Measurements from ENCODE around the gene ACACA.

Gene ACACA

GRCh38 chr17:37312137-37312923 is 94.3 kb downstream of the ACACA start:
- H3K9me3 ChIP-seq (ENCODE audit: control insufficient read depth, insufficient read depth, low read depth, low read length), result no peaks in the 10 kb centered on the region
- no peak overlapping the region for H3K4me3 ChIP-seq (ENCODE audit: low read depth, low read length)
- POLR2A ChIA-PET, result no interaction called here
- H3K36me3 ChIP-seq (ENCODE audit: control insufficient read depth in 2 of 2, insufficient read depth in 1 of 2, low read length in 2 of 2), result peaks cover 0 to 17% of the 10 kb centered on the region in 2 experiments; a peak in 1 of 3 replicates
- H3K4me1 ChIP-seq (ENCODE audit: control insufficient read depth, insufficient read depth, low read length), result peaks cover 4% of the 10 kb centered on the region; the same call in 1 of the 2 replicates
- CTCF ChIA-PET, result no interaction called here
- TF ChIP-seq FEZF1 (tag by site-specific recombination; IDR thresholded peaks at IDR 0.05) (peak; percentile 87), PRDM10 (tag by site-specific recombination; IDR thresholded peaks at IDR 0.05) (peak; percentile 36; the same call in 1 of the 2 replicates), ZNF621 (tag by site-specific recombination; IDR thresholded peaks at IDR 0.05) (no peak), PRDM4 (tag by site-specific recombination; IDR thresholded peaks at IDR 0.05) (peak; percentile 49; the same call in 1 of the 2 replicates), OSR2 (tag by site-specific recombination; IDR thresholded peaks at IDR 0.05) (peak; percentile 75), PRDM1 (tag by site-specific recombination; IDR thresholded peaks at IDR 0.05) (peak; percentile 21; the same call in 1 of the 2 replicates), KLF16 (tag by site-specific recombination; IDR thresholded peaks at IDR 0.05) (0 out of 2 replicates have a peak, but pooled peaks have one; percentile 18), WT1 (tag by site-specific recombination; IDR thresholded peaks at IDR 0.05) (peak; percentile 76), ZNF664 (tag by site-specific recombination; IDR thresholded peaks at IDR 0.05) (peak; percentile 82), SP7 (tag by site-specific recombination; IDR thresholded peaks at IDR 0.05) (peak; percentile 98), ZNF112 (tag by site-specific recombination; IDR thresholded peaks at IDR 0.05) (no peak), ZBTB20 (tag by site-specific recombination; IDR thresholded peaks at IDR 0.05) (peak; percentile 84), ZNF121 (tag by site-specific recombination; IDR thresholded peaks at IDR 0.05) (peak; percentile 75), ZNF677 (tag by site-specific recombination; IDR thresholded peaks at IDR 0.05) (no peak), ZNF843 (tag by site-specific recombination; IDR thresholded peaks at IDR 0.05) (peak; percentile 82), ZNF580 (tag by site-specific recombination; IDR thresholded peaks at IDR 0.05) (peak; percentile 33; the same call in 1 of the 2 replicates), ZNF654 (tag by site-specific recombination; IDR thresholded peaks at IDR 0.05; ENCODE audit: low read depth) (no peak)
- TF ChIP-seq, protein P1, sequence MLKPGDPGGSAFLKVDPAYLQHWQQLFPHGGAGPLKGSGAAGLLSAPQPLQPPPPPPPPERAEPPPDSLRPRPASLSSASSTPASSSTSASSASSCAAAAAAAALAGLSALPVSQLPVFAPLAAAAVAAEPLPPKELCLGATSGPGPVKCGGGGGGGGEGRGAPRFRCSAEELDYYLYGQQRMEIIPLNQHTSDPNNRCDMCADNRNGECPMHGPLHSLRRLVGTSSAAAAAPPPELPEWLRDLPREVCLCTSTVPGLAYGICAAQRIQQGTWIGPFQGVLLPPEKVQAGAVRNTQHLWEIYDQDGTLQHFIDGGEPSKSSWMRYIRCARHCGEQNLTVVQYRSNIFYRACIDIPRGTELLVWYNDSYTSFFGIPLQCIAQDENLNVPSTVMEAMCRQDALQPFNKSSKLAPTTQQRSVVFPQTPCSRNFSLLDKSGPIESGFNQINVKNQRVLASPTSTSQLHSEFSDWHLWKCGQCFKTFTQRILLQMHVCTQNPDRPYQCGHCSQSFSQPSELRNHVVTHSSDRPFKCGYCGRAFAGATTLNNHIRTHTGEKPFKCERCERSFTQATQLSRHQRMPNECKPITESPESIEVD (tag by site-specific recombination; IDR thresholded peaks at IDR 0.05), result peak; percentile 98
- TF ChIP-seq, protein P2, sequence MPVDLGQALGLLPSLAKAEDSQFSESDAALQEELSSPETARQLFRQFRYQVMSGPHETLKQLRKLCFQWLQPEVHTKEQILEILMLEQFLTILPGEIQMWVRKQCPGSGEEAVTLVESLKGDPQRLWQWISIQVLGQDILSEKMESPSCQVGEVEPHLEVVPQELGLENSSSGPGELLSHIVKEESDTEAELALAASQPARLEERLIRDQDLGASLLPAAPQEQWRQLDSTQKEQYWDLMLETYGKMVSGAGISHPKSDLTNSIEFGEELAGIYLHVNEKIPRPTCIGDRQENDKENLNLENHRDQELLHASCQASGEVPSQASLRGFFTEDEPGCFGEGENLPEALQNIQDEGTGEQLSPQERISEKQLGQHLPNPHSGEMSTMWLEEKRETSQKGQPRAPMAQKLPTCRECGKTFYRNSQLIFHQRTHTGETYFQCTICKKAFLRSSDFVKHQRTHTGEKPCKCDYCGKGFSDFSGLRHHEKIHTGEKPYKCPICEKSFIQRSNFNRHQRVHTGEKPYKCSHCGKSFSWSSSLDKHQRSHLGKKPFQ (tag by site-specific recombination; IDR thresholded peaks at IDR 0.05), result peak; percentile 84
- TF ChIP-seq, protein P3, sequence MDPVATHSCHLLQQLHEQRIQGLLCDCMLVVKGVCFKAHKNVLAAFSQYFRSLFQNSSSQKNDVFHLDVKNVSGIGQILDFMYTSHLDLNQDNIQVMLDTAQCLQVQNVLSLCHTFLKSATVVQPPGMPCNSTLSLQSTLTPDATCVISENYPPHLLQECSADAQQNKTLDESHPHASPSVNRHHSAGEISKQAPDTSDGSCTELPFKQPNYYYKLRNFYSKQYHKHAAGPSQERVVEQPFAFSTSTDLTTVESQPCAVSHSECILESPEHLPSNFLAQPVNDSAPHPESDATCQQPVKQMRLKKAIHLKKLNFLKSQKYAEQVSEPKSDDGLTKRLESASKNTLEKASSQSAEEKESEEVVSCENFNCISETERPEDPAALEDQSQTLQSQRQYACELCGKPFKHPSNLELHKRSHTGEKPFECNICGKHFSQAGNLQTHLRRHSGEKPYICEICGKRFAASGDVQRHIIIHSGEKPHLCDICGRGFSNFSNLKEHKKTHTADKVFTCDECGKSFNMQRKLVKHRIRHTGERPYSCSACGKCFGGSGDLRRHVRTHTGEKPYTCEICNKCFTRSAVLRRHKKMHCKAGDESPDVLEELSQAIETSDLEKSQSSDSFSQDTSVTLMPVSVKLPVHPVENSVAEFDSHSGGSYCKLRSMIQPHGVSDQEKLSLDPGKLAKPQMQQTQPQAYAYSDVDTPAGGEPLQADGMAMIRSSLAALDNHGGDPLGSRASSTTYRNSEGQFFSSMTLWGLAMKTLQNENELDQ (tag by site-specific recombination; IDR thresholded peaks at IDR 0.05; ENCODE audit: low read depth), result no peak
- TF ChIP-seq, protein P4, sequence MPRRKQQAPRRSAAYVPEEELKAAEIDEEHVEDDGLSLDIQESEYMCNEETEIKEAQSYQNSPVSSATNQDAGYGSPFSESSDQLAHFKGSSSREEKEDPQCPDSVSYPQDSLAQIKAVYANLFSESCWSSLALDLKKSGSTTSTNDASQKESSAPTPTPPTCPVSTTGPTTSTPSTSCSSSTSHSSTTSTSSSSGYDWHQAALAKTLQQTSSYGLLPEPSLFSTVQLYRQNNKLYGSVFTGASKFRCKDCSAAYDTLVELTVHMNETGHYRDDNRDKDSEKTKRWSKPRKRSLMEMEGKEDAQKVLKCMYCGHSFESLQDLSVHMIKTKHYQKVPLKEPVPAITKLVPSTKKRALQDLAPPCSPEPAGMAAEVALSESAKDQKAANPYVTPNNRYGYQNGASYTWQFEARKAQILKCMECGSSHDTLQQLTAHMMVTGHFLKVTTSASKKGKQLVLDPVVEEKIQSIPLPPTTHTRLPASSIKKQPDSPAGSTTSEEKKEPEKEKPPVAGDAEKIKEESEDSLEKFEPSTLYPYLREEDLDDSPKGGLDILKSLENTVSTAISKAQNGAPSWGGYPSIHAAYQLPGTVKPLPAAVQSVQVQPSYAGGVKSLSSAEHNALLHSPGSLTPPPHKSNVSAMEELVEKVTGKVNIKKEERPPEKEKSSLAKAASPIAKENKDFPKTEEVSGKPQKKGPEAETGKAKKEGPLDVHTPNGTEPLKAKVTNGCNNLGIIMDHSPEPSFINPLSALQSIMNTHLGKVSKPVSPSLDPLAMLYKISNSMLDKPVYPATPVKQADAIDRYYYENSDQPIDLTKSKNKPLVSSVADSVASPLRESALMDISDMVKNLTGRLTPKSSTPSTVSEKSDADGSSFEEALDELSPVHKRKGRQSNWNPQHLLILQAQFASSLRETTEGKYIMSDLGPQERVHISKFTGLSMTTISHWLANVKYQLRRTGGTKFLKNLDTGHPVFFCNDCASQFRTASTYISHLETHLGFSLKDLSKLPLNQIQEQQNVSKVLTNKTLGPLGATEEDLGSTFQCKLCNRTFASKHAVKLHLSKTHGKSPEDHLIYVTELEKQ (tag by site-specific recombination; IDR thresholded peaks at IDR 0.05; ENCODE audit: borderline replicate concordance), result peak; percentile 62; the same call in 1 of the 2 replicates
- no peak overlapping the region for H3K27ac ChIP-seq (ENCODE audit: extremely low read depth, low read depth, low read length)

Data from HEK293 (cell line).